Activated naive CD4-positive, alpha-beta T cell treated with anti-CD3 and anti-CD28 coated beads, Interleukin-2, amount 10 ng/mL, durations not matched to agents 7 days and 5 days (primary cell): Measurements from ENCODE around the gene NR2C2AP.
A peak's percentile ranks its signal among the peaks of the same experiment; 100 is the strongest.
"Not testable (repeated sequence)": the region's sequence is repeated elsewhere in the genome, so short reads cannot be mapped to it uniquely, and the experiment has no call there.

Experiments used
- CTCF ChIA-PET: fragments of 350-600 bp; sonication (Branson Sonifier 250); formaldehyde crosslinking; loops from one replicate; lab custom pipeline; 2021; ENCODE audit warnings: antibody characterized with exemption; lab: Charles Lee
- DNase-seq: peaks from one replicate; pipeline ENCODE4 v3.0.0-alpha.2; 2020
- H3K27ac Mint-ChIP-seq: one replicate; pipeline ENCODE4 v1.8.0; 2021; ENCODE audit warnings: mild to moderate bottlenecking, moderate library complexity, mixed read lengths
- H3K27me3 Mint-ChIP-seq: one replicate; pipeline ENCODE4 v1.8.0; 2021; ENCODE audit warnings: mild to moderate bottlenecking, mixed read lengths
- H3K36me3 Mint-ChIP-seq: one replicate; pipeline ENCODE4 v1.8.0; 2021; ENCODE audit warnings: mixed read lengths
- H3K4me1 Mint-ChIP-seq: one replicate; pipeline ENCODE4 v1.8.0; 2021; ENCODE audit warnings: mixed read lengths
- H3K4me3 Mint-ChIP-seq: one replicate; pipeline ENCODE4 v1.8.0; 2021; ENCODE audit warnings: mild to moderate bottlenecking, moderate library complexity, mixed read lengths
- H3K9me3 Mint-ChIP-seq: one replicate; pipeline ENCODE4 v1.8.0; 2021; ENCODE audit warnings: mixed read lengths

NR2C2AP gene

GRCh38 chr19:19224852-19225494, 21.8 kb upstream of the NR2C2AP start:
- Mint-ChIP-seq H3K4me1 (peaks cover 4% of the 10 kb centered on the region), H3K27ac (no peak overlapping the region), H3K9me3 (no peaks in the 10 kb centered on the region), H3K27me3 (peaks cover 55% of the 10 kb centered on the region), H3K4me3 (peak overlapping the region; percentile 68), H3K36me3 (no peaks in the 10 kb centered on the region)
- DNase-seq, result peak; percentile 88
- CTCF ChIA-PET, result interaction anchor here (0.6 to 2.3 kb wide), 14 partner anchors 9 to 265 kb away, joined by 3 to 13 read pairs (median 4); partner anchors contain the start of genes BORCS8 and RFXANK

GRCh38 chr19:19224150-19224851, 21.1 kb upstream of the NR2C2AP start:
- Mint-ChIP-seq H3K36me3 (no peaks in the 10 kb centered on the region), H3K4me3 (peak overlapping the region; percentile 43), H3K9me3 (no peaks in the 10 kb centered on the region), H3K4me1 (peaks cover 4% of the 10 kb centered on the region), H3K27ac (no peak overlapping the region), H3K27me3 (peaks cover 55% of the 10 kb centered on the region)
- CTCF ChIA-PET, result interaction anchor here (1.3 to 2.3 kb wide), 8 partner anchors 10 to 265 kb away, joined by 3 to 13 read pairs (median 5); no protein-coding TSS in a partner anchor
- no peak for DNase-seq

GRCh38 chr19:19223636-19224035, 20.4 kb upstream of the NR2C2AP start:
- Mint-ChIP-seq H3K9me3 (no peaks in the 10 kb centered on the region), H3K36me3 (no peaks in the 10 kb centered on the region)
- CTCF ChIA-PET, result interaction anchor here (0.8 to 2.3 kb wide), 3 partner anchors 76 to 173 kb away, joined by 3 to 9 read pairs (median 4); no protein-coding TSS in a partner anchor

GRCh38 chr19:19223060-19223459, 19.8 kb upstream of the NR2C2AP start:
- Mint-ChIP-seq H3K27me3 (peaks cover 45% of the 10 kb centered on the region), H3K36me3 (no peaks in the 10 kb centered on the region), H3K9me3 (no peaks in the 10 kb centered on the region), H3K27ac (no peak overlapping the region), H3K4me1 (peaks cover 4% of the 10 kb centered on the region), H3K4me3 (no peak overlapping the region)
- no peak for DNase-seq
- CTCF ChIA-PET, result interaction anchor here (0.8 kb wide), 1 partner anchor 77 kb away, joined by 3 read pairs; no protein-coding TSS in a partner anchor

More at GRCh38 chr19:19223636-19224035, 20.4 kb upstream of the NR2C2AP start:
- peaks cover 4% of the 10 kb centered on the region for H3K4me1 Mint-ChIP-seq
- no peak for DNase-seq
- H3K4me3 Mint-ChIP-seq, result no peak overlapping the region
- no peak overlapping the region for H3K27ac Mint-ChIP-seq
- H3K27me3 Mint-ChIP-seq, result peaks cover 50% of the 10 kb centered on the region

- H3K9me3 Mint-ChIP-seq, H3K27ac Mint-ChIP-seq, H3K36me3 Mint-ChIP-seq, H3K4me1 Mint-ChIP-seq, H3K4me3 Mint-ChIP-seq, CTCF ChIA-PET, DNase-seq: not testable (repeated sequence)
- peaks cover 38% of the 10 kb centered on the region for H3K27me3 Mint-ChIP-seq
Measured at GRCh38 chr19:19221000-19221399, 17.8 kb upstream of the NR2C2AP start.

- Mint-ChIP-seq H3K27me3 (peaks cover 39% of the 10 kb centered on the region), H3K4me1 (no peaks in the 10 kb centered on the region), H3K4me3 (no peak overlapping the region), H3K27ac (no peak overlapping the region), H3K36me3 (no peaks in the 10 kb centered on the region), H3K9me3 (no peaks in the 10 kb centered on the region)
- CTCF ChIA-PET, result no interaction called here
- DNase-seq, result no peak
Measured at GRCh38 chr19:19218911-19219310, 15.7 kb upstream of the NR2C2AP start.

GRCh38 chr19:19217099-19217498, 13.9 kb upstream of the NR2C2AP start:
- Mint-ChIP-seq H3K9me3 (no peaks in the 10 kb centered on the region), H3K36me3 (no peaks in the 10 kb centered on the region), H3K4me1 (no peaks in the 10 kb centered on the region), H3K27ac (no peak overlapping the region), H3K27me3 (peaks cover 51% of the 10 kb centered on the region), H3K4me3 (no peak overlapping the region)
- CTCF ChIA-PET, result interaction anchor here (0.8 kb wide), 1 partner anchor 11 kb away, joined by 3 read pairs; no protein-coding TSS in a partner anchor
- DNase-seq, result no peak

GRCh38 chr19:19215792-19216191, 12.6 kb upstream of the NR2C2AP start:
- Mint-ChIP-seq H3K27ac (no peak overlapping the region), H3K4me3 (no peak overlapping the region), H3K36me3 (no peaks in the 10 kb centered on the region), H3K27me3 (peaks cover 64% of the 10 kb centered on the region), H3K9me3 (no peaks in the 10 kb centered on the region), H3K4me1 (no peaks in the 10 kb centered on the region)
- DNase-seq, result no peak
- CTCF ChIA-PET, result no interaction called here

GRCh38 chr19:19214892-19215291, 11.7 kb upstream of the NR2C2AP start:
- Mint-ChIP-seq H3K4me1 (no peaks in the 10 kb centered on the region), H3K27me3 (peaks cover 71% of the 10 kb centered on the region), H3K27ac (no peak overlapping the region), H3K36me3 (no peaks in the 10 kb centered on the region), H3K4me3 (no peak overlapping the region), H3K9me3 (no peaks in the 10 kb centered on the region)
- DNase-seq, result peak; percentile 72
- CTCF ChIA-PET, result interaction anchor here (0.9 to 1.5 kb wide), 2 partner anchors 10 kb away, joined by 3 to 5 read pairs; no protein-coding TSS in a partner anchor

- Mint-ChIP-seq H3K36me3 (no peaks in the 10 kb centered on the region), H3K27me3 (peaks cover 79% of the 10 kb centered on the region), H3K27ac (no peak overlapping the region), H3K4me1 (no peaks in the 10 kb centered on the region), H3K4me3 (no peak overlapping the region), H3K9me3 (no peaks in the 10 kb centered on the region)
- CTCF ChIA-PET, result interaction anchor here (0.9 to 1.5 kb wide), 2 partner anchors 10 to 11 kb away, joined by 3 to 5 read pairs; no protein-coding TSS in a partner anchor
- no peak for DNase-seq
Measured at GRCh38 chr19:19214159-19214490, 10.9 kb upstream of the NR2C2AP start.

GRCh38 chr19:19213426-19214158, 10.4 kb upstream of the NR2C2AP start:
- no peak overlapping the region for H3K4me3 Mint-ChIP-seq
- H3K36me3 Mint-ChIP-seq, result no peaks in the 10 kb centered on the region
- H3K27ac Mint-ChIP-seq, result no peak overlapping the region
- H3K9me3 Mint-ChIP-seq, result no peaks in the 10 kb centered on the region
- H3K4me1 Mint-ChIP-seq, result no peaks in the 10 kb centered on the region
- H3K27me3 Mint-ChIP-seq, result peaks cover 80% of the 10 kb centered on the region
- no peak for DNase-seq
- CTCF ChIA-PET, result interaction anchor here (1.5 kb wide), 1 partner anchor 11 kb away, joined by 5 read pairs; no protein-coding TSS in a partner anchor

GRCh38 chr19:19212916-19213315, 9.7 kb upstream of the NR2C2AP start:
- Mint-ChIP-seq H3K27ac (no peak overlapping the region), H3K36me3 (no peaks in the 10 kb centered on the region), H3K4me3 (no peak overlapping the region), H3K4me1 (peaks cover under 1% of the 10 kb centered on the region), H3K9me3 (no peaks in the 10 kb centered on the region), H3K27me3 (peaks cover 80% of the 10 kb centered on the region)
- CTCF ChIA-PET, result no interaction called here
- no peak for DNase-seq

GRCh38 chr19:19211499-19212420, 8.5 kb upstream of the NR2C2AP start, which contains the start of gene NCAN:
Gene NCAN, plus strand, starts transcription at chr19:19211958. Its CDS starts 4,996 bp downstream, at chr19:19216954.
- H3K4me3 Mint-ChIP-seq, result no peak within 1 kb of the TSS
- CTCF ChIA-PET, result no interaction called here
- peaks cover 83% of the 10 kb centered on the region for H3K27me3 Mint-ChIP-seq
- H3K27ac Mint-ChIP-seq, result no peak within 1 kb of the TSS
- DNase-seq, result no peak
- peaks cover 12% of the 10 kb centered on the region for H3K4me1 Mint-ChIP-seq
- H3K9me3 Mint-ChIP-seq, result peaks cover 11% of the 10 kb centered on the region
- H3K36me3 Mint-ChIP-seq, result peaks cover 2% of the 10 kb centered on the region
